Jurkat, Clone E6-1 (cell line): ENCODE results near the gene CACNB1.
A peak's percentile ranks its signal among the peaks of the same experiment; 100 is the strongest.

Experiments used
- DNase-seq: peaks from one replicate; pipeline ENCODE4 v3.0.0-alpha.2; 2011; ENCODE audit warnings: low read depth, low spot score
- H3K4me3 ChIP-seq: 2 replicates; pipeline ENCODE4 v1.5.1; 2011; ENCODE audit warnings: mild to moderate bottlenecking, low read length, control low read depth, moderate library complexity

The CACNB1 gene

DNA sequence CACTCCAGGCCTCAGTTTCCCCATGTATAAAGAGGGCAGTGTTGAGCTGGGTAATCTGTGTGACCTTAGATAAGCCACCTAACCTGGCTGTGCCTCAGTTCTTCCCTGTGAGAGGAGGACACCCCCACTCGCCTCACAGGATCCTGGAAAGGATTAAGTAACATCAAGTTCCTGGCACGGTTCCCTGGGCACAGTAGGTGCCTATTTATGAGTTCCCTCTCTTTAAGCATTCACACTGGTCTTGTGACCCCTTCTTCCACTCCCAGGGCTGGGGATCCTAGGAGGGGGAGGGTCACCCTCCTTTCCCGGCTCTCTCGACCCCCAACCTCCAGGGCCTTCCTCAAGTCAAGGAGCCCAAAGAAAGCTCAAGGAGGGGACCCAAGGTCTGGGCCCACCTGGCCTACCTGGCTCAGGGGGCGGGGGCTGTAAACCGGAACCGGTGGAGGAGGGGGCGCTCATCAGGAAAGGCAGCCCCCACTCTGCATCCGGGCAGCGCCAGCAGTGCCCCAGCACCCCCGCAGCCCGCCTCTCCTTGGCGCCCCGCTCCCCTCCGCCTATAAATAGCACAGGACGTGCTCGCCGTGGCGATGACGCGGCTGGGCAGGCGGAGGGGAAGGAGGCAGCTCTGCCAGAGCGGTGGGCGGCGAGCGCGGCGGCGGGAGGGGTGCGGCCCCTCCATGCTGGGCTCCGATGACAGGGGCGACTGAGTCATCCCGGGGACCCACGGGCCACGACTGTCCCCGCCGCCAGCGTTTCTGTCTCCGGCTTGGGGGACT is 12.0 kb upstream of the CACNB1 start:
- DNase-seq = no peak
- no peak overlapping the region for H3K4me3 ChIP-seq

DNA sequence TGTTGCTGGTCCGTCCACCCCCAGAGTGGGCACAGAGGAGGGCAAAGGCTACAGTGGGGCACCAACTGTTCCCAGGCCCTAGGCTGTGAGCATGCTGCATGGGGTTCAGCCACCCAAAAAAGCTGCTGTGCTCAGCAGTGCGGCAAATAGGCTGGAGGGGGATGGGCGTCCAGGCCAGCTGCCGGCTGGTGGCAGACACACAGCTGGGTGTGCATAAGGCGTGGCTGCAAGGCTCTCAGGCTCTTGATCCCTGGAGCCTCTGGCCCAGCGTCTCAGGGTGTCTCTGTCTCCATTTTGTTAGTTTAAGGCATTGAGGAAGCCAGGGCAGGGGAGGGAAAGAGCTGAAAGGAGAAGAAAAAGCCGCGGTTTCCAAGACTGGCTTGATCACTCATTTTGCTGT is 11.4 kb upstream of the CACNB1 start:
- H3K4me3 ChIP-seq = no peak overlapping the region
- DNase-seq = peak; percentile 51

DNA sequence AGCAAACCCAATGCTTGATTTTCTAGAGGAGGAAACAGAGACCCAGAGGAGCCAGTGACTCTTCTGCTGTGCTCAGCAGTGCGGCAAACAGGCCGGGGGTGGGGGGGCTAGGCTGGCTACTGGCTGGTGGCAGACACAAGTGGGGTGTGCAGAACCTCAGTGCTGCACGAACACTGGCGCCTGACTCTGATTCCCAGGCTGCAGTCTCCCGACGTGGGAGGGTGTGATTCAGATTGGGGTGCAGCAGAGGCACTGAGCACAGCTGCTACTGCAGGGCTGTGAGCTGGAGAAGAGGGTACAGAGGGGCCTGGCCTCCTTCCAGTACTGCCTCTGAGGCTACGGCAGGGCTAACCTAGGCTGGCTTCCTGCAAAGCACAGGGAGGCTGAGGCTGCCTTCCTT is 10.7 kb upstream of the CACNB1 start:
- DNase-seq = no peak
- no peak overlapping the region for H3K4me3 ChIP-seq

DNA sequence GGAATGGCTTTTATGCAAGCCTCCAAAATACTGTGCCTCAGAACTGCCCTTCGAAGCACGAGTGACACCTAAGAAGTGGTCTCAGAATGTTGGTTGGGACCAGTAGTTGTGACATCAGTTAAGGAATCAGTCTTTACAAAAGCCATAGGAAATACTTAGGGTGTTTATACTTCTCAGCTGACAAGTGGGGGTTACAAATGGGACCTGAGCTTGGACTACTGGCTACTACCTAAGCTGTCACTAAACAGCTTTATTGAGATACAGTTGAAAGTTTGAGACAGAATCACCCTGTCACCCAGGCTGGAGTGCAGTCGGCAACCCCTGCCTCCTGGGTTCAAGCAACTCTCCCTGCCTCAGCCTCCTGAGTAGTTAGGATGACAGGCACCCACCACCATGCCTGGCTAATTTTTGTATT is 7.7 kb upstream of the CACNB1 start:
- DNase-seq = no peak
- no peak overlapping the region for H3K4me3 ChIP-seq

DNA sequence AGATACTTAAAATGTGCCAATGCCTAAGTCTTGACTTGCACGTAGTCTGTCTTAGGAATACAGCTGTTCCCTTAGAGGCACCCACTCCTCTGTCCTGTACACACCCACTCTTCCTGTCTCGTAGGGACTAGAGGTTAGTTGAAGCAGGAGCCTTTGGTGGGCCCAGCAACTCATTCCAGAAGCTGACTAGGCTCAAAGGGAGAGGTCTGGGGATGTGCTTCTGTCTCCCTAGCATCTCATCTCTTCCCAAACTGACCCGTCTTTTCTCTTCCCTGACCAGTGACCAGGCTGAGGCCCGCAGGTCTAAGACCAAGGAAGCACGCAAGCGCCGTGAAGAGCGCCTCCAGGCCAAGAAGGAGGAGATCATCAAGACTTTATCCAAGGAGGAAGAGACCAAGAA is 6.8 kb upstream of the CACNB1 start:
- no peak for DNase-seq
- no peak overlapping the region for H3K4me3 ChIP-seq

DNA sequence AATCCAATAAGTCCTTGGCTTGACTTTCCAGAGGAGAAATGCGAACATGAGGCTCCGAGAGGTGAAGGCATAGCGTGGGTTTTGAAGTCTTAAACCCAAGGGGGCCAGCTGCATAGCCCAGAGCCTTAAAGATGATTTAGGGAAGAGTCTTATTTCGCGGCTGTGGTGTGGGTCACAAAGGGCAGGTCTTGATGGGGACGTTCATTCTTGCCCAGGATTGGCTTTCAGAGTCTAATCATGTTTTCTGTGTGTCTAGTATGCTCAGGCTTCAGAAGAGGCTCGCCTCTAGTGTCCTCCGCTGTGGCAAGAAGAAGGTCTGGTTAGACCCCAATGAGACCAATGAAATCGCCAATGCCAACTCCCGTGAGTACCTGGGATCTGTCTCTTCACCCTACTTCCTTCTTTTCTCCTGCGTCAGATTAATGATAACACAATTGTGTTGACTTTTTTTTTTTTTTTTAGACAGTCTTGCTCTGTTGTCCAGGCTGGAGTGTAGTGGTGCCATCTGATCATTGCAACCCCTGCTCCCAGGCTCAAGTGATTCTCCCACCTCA is 3.6 kb upstream of the CACNB1 start:
- no peak for DNase-seq
- peak overlapping the region; percentile 100 for H3K4me3 ChIP-seq

DNA sequence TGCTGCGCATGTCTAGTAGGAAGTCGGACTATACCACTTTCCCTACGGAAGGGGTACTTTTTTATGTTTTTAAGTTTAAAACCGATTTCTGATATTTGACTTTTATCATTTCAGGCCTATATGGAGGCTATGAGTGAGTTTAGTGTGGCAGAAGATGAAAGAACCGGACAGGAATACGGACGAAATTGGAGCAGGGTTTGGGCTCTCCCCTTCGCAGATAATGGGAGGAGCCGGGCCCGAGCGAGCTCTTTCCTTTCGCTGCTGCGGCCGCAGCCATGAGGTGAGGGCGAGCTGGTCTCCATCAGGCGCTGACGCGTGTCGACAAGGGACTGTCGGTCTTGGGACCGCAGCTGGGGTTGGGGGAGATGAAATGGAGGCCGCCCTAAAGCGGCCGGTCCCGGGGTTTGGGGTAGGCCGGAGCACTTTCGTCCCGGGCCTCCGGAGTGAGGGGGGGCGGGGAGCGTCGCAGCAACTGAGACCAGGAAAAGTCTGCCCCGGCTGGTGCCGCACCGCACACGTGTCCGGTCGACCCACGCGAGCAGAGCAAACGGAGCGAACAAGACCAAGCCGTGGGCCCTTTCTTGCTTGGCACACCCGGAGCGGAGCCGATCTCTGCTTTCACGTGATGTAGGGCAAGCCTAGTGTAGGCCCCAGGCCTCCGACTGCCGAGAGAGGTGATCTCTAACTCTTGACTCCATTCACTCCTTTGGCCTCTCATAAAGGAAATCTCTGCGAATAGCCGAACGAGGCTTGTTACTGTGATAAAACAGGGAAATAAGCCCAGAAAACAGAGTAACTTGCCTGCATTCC is 2.8 kb upstream of the CACNB1 start, which contains the start of gene RPL19:
TSS of gene RPL19 (plus strand) at position 214 of the 810 bp plus-strand sequence. CDS start at position 276, 62 bp downstream.
- H3K4me3 ChIP-seq = peak within 1 kb of the TSS; percentile 100
- no peak for DNase-seq

DNA sequence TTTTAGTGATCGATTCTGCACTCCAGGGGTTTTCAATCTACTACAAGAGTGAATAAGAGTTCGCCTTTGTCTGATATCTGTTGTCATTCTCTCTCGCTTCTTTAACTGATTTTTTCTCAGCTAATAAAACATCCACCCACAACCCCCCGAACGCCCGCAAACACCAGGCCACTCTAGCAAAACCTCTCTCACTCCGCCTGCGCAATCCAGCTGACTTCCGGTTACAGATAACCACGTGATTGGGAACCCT is 2.3 kb upstream of the CACNB1 start:
- peak overlapping the region; percentile 100 for H3K4me3 ChIP-seq
- DNase-seq = peak; percentile 96

DNA sequence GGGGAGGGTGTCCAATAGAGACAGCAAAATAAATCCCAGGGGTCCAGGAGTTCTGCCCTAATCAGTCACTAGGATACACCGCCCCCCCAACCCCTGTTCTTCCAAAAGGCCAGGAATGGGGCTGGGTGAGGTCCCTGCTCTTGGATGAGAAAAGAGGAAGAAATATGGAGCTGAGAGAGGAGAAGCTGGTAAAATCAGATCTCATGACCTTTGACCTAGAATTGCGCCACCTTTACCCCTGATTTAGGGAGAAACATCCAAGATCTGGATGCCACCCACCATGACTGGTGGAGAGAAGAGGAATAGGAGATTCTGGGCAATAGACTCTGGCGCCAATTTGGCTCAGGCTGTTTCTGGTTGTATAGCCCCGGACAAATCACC is 707 bp upstream of the CACNB1 start:
- no peak for DNase-seq
- peak overlapping the region; percentile 80 for H3K4me3 ChIP-seq

DNA sequence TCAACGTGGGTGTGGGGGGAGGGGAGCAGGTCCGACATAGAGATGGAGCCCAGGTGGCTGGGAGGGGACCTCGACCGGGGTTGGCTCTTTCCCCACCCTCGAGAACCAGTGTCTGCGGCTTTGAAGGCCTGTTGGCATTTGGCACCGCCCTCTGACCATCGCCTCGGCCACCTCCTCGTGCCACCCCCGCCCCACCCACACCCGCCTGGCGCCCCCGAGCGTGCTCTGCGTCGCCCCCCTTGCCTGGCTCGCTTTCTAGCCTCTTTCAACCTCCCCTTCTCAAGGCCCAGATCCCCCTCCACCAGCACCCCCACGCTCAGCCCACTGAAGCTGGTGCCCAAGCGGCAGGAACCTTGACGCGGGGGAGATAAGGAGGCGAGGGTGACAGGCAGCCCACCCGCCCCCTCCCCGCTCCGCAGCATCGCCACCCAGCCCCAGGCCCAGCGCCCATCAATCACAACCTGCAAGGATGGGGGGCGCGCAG is 619 bp downstream of the CACNB1 start:
- peak overlapping the region; percentile 80 for H3K4me3 ChIP-seq
- no peak for DNase-seq

DNA sequence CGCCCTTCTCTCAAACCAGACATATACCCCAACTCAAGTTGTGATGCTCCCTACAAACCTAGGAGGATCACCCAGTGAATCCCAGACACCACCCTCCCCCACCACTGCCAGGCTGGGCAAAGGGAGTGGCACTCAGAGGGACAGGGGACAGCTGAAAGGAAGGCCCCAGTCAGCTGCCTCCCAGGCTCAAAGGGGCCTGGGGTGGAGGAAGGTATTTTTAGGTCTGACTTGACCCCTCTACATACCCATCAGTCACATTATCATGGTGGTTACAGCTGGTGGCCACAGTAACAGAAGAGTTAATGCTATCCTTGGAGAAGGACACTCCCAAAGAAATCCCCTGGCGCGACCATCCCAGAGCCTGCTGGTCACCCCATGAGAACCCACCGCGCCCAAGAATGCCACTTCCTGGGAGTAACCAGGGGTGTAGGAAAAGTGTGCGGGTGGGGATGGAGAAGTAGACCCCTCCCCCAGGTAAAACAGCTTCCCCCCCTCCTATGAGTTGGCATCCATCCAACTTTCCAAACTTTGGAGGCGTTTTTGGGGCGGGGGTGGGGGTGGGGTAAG is 1.1 kb downstream of the CACNB1 start:
- DNase-seq = no peak
- peak overlapping the region; percentile 80 for H3K4me3 ChIP-seq

DNA sequence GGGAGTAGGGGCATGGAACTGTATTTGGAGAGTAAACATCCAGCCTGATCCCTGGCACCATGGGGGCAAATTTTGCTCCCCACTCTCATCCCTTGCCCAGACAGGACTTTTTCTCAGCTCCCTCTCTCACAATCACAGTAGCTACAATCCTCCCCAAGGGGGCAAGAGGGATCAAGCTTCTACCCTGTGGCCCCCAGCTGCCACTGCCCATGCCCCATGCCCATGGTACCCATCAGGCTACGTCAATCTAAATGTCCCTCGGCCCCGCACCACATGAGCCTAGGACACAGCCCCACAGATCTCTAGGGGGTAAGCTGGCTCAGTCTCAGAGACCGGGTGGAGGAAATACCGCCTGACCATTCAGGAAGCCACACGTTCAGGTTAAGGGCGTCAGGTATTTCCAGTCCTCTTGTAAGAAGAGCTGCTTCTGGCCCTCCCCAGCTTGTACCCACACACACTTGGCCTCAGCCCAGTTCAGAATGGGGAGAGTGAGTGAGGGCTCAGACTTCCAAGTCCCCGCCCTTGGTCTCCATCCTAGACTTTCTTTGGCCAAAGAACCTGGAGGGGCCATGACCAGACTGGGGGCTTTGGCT is 1.8 kb downstream of the CACNB1 start:
- no peak overlapping the region for H3K4me3 ChIP-seq
- DNase-seq = no peak

DNA sequence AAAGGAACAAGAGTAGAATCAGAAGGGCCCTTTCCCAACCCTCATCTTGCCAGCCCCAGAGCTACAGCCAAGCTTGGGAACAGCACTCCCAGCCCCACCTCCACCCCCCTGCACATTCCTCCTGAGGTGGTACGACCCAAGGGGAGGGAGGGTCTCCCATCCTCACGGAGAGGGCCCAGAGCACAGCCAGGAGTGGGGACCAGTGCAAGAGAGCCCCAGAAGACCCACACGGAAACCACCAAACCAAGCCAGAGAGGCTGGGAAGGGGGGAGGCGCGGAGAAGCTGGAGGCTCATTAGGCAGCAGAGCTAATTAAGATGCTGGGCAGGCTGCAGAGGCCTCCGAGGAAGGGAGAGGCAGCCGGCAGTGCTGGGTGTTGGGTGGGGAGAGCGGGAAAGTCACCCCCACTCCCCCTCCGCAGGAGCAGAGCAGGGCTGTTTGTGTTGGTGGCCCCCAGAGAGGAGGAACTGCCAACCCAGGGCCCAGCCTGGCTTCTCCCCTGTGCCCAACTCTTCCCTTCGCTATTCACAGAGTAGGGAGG is 2.4 kb downstream of the CACNB1 start:
- DNase-seq = no peak
- H3K4me3 ChIP-seq = no peak overlapping the region

DNA sequence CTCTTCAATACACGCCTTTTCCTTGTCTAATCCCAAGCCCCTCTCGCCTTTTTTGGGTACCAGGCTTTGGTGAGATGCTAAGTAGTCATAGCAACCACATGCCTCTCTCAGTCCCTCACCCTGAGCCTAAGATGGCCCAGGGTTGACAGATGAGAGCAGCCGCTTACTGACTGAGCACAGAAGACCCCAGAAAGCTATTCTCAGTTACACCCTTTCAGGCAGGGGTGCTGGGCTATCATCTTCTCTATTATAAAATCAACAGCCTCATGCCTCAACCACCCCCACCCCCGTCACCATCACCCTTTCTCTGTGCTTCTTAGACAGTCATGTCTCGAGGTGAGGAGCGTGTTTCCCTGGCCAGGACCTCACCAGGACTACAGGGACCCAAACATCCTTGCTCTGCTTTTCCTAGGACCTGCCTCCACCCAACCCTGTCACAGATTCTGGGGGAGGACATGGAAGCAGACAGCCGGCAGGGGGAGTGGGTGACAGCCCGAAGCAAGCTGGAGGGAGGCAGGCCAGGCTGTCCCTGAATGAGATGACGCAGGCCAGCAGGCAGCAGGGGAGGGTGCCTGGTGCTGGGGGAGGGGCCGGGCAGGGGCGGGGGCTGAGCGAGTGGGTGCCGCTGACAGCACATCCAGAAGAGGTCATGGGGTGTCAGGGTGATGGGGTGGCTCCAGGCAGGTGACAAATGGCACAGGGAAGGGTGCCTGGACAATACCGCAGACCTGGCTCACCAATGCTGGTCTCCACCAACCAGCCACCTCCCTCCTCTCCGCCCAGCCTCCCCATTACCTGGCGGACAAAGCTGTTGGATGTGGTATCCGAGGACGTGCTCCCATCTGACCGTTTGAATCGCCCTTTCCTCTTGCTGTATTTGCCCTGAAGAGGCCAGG is 3.1 kb downstream of the CACNB1 start:
- no peak overlapping the region for H3K4me3 ChIP-seq
- DNase-seq = no peak

DNA sequence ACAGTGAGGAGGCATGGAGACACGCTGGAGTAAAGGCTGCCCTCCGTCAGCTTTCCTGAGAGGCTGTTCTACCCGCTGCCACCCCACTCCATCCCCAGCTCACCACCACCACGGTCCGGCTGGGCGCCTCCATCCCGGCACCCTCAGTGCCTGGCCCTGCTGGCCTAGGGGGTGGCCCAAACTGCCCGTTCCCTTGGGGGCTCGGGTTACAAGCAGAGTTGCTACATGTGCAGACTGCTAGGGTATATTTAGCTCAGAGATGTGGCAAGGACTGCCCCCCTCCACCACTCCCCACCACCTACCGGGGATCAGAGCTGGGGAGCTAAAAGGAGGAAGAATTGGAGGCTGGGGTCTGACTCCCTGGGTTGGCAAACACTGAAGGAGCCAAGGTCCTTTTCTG is 4.1 kb downstream of the CACNB1 start:
- H3K4me3 ChIP-seq = no peak overlapping the region
- no peak for DNase-seq

DNA sequence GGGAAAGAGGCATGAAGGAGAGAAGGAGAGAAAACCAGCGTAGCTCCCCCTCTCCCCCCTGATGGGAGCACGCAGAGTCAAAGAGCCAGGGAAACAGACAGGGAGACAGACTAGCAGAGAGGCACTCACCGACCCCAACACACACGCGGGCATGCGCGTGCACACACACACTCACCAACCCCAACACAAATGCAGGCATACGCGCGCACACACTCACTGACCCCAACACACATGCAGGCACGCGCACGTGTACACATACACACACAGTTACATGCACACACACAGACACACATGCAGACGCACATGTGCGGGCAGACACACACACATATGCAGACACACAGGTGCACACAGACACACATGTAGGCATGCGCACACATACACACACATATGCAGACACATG is 4.6 kb downstream of the CACNB1 start:
- DNase-seq = no peak
- no peak overlapping the region for H3K4me3 ChIP-seq

DNA sequence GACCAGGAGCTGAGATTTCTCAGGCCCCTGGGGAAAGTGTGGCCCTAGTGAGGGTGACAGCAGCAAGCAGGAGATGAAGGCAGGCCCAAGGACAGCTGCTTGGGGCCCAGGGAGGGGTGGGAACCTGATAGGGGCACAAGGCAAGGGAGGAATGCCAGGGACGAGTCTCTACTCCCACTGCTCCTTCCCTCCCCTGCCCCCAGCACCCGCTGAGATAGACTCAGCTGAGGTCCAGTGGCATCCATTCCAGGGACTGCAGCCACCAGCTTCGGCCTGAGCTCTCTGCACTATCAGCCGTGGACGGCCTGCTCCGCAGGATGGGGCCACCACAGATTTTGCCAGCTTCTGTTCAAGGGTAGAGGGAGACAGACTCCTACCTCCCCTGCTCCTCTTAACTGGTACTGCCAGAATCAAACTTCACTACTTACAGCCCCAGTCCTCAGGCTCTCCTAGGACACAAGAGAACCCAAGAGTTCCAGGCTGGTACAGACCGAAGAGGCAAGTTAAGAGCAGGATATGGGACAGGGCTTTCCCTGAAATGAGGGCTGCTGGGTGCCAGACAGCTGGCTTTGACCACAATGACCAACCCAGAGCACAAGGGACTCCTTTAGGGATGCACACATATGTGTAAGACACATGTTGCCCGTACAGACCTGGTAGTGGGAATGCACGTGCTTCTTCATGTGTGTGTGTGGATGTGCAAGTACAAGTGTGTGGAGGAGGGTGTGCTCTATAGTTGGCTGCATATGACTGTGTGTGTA is 5.5 kb downstream of the CACNB1 start:
- no peak overlapping the region for H3K4me3 ChIP-seq

More for the DNA sequence above, 5.5 kb downstream of the CACNB1 start:
- no peak for DNase-seq
